ENCODE results near the gene WAPL. TPM values are rescaled to one million over a fixed set of nuclear protein-coding genes. Genes with fewer than 3 reads are reported as not detected.

Gene WAPL
- total and polyA plus RNA-seq, 2 of the 4 experiments (the other 2 are of a cell fraction): 11.5 to 31.7 TPM

- no peak for TF ChIP-seq SMC3 (IDR thresholded peaks at IDR 0.05; ENCODE audit: low read depth, low read length)
- no peak for TF ChIP-seq USF2 (IDR thresholded peaks at IDR 0.05; ENCODE audit: low read depth, low read length)
These were observed 71.5 kb downstream of the WAPL start (continued) for GRCh38 chr10:86449926-86450558.

- Histone ChIP-seq H2BK5ac (ENCODE audit: low read depth, low read length, poor library complexity, severe bottlenecking) (peak overlapping the region; percentile 74), H4K8ac (ENCODE audit: low read depth in 2 of 2, low read length in 2 of 2) (no peak overlapping the region), H3K18ac (ENCODE audit: low read depth, low read length) (peak overlapping the region; percentile 54; the same call in 1 of the 2 replicates), H3K27ac (ENCODE audit: insufficient read depth, low read length) (peak overlapping the region; percentile 62; the same call in 1 of the 2 replicates), H3K4me2 (ENCODE audit: low read depth, low read length) (peak overlapping the region; percentile 60; the same call in 1 of the 2 replicates), H2BK20ac (ENCODE audit: low read depth, low read length) (no peak overlapping the region), H3K36me3 (ENCODE audit: control insufficient read depth, insufficient read depth, low read length) (peaks cover 37% of the 10 kb centered on the region), H4K5ac (ENCODE audit: low read depth, low read length) (no peak overlapping the region), H3K79me1 (ENCODE audit: low read depth in 1 of 2, low read length in 2 of 2) (peaks cover 16 to 52% of the 10 kb centered on the region in 2 experiments; a peak in 3 of 4 replicates), H3K56ac (ENCODE audit: extremely low read depth, insufficient read depth, low read length) (no peak overlapping the region), H2AK5ac (ENCODE audit: low read depth, low read length) (no peak overlapping the region), H2BK120ac (ENCODE audit: low read depth, low read length) (no peak overlapping the region), H3K14ac (replicated peaks; ENCODE audit: low read depth, low read length) (no peak overlapping the region), H3K27me3 (ENCODE audit: control insufficient read depth, insufficient read depth, low read length) (no peaks in the 10 kb centered on the region), H2BK15ac (ENCODE audit: low read depth, low read length) (no peak overlapping the region), H4K91ac (ENCODE audit: insufficient read depth, low read depth, low read length) (no peak overlapping the region), H3K23ac (ENCODE audit: low read depth, low read length) (no peak overlapping the region), H3K9me1 (ENCODE audit: insufficient read depth, low read length) (peaks cover 5% of the 10 kb centered on the region; the same call in 1 of the 2 replicates), H3K4ac (ENCODE audit: low read depth, low read length) (no peak overlapping the region), H2AK9ac (replicated peaks; ENCODE audit: low read depth, low read length, poor library complexity) (no peak overlapping the region), H3K4me1 (ENCODE audit: control insufficient read depth, insufficient read depth, low read length) (peaks cover 10% of the 10 kb centered on the region), H3K9ac (ENCODE audit: low read depth, low read length) (no peak overlapping the region), H2AFZ (replicated peaks; ENCODE audit: low read length, poor library complexity) (no peak overlapping the region), H3K4me3 (ENCODE audit: insufficient read depth, low read depth, low read length) (no peak overlapping the region), H4K20me1 (ENCODE audit: insufficient read depth, low read length) (no peaks in the 10 kb centered on the region; the same call in 1 of the 2 replicates), H3K9me3 (ENCODE audit: control insufficient read depth, insufficient read depth, low read length) (no peaks in the 10 kb centered on the region)
- dilution Hi-C loops (cut with HindIII; ENCODE audit: low sequenced_read_pairs, unreplicated experiment): no loop called here
- DNase-seq (no peak), ATAC-seq (ENCODE audit: low read depth) (peak; percentile 42)
- CTCF ChIA-PET: no interaction called here
- no TSS peak for BruUV-seq (replicated peaks)
- whole genome bisulfite sequencing, 2 experiments (ENCODE audit: extremely low coverage in 2 of 2, insufficient read length in 1 of 2): no CpG with 5 or more reads among the region's 1 CpG
- intact Hi-C loops (cut with micrococcal nuclease): loop anchor here (5.0 kb wide), 1 partner anchor 40 kb away; no protein-coding TSS in a partner anchor
- TF ChIP-seq BHLHE40 (IDR thresholded peaks at IDR 0.05; ENCODE audit: low read depth, low read length): no peak
- TF ChIP-seq MAZ (IDR thresholded peaks at IDR 0.05; ENCODE audit: borderline replicate concordance, low read depth, low read length): no peak
- no peak for TF ChIP-seq RAD21 (IDR thresholded peaks at IDR 0.05; ENCODE audit: low read length)
- no peak for TF ChIP-seq CEBPB (IDR thresholded peaks at IDR 0.05; ENCODE audit: low read depth, low read length)
- no peak for TF ChIP-seq MXI1 (IDR thresholded peaks at IDR 0.05; ENCODE audit: borderline replicate concordance, low read depth, low read length)
- no peak for TF ChIP-seq CTCF (conservative IDR thresholded peaks at IDR 0.05; ENCODE audit: low read depth, low read length)
- TF ChIP-seq MAFK (IDR thresholded peaks at IDR 0.05; ENCODE audit: low read depth, low read length): no peak
- TF ChIP-seq RFX5 (IDR thresholded peaks at IDR 0.05; ENCODE audit: low read depth, low read length): no peak
- no peak for TF ChIP-seq FOS (IDR thresholded peaks at IDR 0.05; ENCODE audit: low read depth, low read length)
- TF ChIP-seq CHD1 (IDR thresholded peaks at IDR 0.05; ENCODE audit: low read depth, low read length): no peak
- TF ChIP-seq ELK1 (IDR thresholded peaks at IDR 0.05; ENCODE audit: borderline replicate concordance, low read depth, low read length): no peak
- POLR2A ChIA-PET (ENCODE audit: unreplicated experiment): no interaction called here
- in situ Hi-C loops (cut with MboI; ENCODE audit: low sequenced_read_pairs): no loop called here
These were observed 74.2 kb downstream of the WAPL start for GRCh38 chr10:86447432-86447831.

Measured in IMR-90 (cell line).